NCI-H446 treated with DMSO at 0.1 percent for 48 hours (cell line): ENCODE data around the gene NIPAL3.

Experiments used
- DNase-seq: peaks from one replicate; lab custom pipeline; 2025; lab: John Stamatoyannopoulos, UW

Gene NIPAL3

DNA sequence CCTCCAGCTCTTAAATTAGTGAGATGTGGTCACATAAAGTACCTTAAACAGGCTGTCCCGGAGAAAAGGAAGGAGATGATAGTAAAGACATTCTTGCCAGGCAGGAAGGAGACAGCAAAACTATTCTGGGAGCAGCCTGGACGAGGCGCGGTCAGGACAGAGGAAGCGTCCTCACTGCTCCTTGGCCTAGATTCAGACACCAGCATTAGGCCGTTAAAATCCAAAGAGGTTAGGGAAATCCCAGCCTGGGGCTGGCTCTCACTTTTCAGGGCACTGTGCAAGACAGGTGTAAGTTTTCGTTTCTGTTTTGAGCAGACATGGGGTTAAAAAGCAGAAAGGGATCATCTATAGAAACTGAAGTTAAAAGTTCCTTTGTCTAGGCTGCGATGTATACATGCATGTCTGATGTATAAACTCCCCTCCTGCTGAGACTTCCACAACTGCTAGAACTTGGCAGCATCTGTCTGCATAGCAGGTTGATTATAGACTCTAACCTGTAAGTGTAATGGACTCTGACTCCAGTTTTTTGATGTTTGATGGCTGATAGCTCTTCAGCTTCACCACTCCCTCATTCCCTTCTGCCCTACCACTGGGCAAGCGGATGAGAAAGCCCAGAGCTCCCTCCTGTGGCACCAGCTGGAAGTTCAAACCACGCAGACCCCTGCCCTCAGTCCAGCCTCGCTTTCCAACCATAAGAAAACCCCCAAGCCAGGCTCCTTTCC lies 23.6 kb upstream of the NIPAL3 start:
- DNase-seq = no peak

DNA sequence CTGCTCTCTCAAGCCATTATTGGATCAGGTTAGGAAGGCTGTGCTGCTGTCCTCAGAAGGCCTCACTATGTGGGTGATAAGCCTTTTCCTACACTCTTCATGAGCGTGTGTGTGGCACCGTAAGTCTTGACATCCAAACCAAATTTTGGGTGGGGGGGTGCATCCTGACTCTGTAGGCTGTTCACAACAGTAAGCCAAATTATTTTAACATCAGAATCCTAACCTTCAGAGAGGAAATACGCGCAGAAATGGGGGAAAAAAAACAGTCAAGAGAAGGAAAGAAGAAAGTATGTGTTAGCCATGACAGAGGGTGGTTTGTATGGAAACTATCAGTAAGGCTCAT lies 23.0 kb upstream of the NIPAL3 start:
- DNase-seq = no peak

DNA sequence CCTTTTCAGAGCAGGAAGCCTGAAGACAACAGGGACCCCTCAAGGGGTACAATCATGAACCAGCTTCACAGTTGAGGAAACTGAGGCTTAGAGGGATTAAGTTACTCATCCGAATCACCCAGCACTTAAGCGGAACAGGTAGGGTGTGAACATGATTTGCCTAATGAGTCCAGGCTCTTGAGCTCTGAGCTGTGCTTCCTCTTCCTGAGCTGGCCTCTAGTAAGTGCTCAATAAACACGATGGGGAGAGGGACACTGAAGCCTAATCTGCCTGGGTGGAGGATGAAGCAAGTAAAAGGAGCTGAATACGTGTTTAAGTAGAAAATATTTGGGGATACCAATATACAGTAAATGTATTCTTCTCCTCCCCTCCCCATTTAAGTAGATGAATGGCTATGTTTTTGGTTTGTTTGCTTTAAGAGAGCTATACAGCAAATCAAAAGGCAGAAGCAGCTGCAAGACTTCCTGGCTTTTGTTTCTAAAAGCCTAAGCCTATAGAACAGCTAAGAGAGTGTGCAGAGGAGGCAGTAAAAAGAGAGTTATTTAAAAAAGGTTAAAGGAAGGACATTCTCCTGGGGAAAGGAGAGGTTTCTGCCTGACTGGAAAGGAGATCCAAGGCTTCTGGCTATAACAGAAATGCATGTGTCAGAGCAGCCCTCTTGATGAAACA lies 22.5 kb upstream of the NIPAL3 start:
- no peak for DNase-seq

DNA sequence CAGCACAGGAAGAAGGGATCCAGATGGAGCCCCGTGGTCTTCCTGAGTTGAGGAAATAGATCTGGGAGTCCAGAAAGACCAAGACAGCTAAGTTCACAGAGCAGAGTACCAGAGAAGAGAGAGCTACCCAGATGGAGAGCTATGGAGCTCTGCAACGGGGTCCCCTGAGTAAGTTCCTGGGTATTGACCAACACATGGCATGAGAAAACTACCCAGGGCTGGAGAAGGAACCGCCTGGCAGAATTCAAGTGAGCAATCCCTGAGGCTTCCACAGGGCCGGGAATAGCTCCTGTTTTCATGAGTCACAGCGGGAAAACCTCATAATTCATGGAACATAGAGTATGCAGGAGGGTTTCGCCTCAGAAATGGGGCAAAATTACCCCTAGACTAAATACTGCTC lies 21.7 kb upstream of the NIPAL3 start:
- no peak for DNase-seq

DNA sequence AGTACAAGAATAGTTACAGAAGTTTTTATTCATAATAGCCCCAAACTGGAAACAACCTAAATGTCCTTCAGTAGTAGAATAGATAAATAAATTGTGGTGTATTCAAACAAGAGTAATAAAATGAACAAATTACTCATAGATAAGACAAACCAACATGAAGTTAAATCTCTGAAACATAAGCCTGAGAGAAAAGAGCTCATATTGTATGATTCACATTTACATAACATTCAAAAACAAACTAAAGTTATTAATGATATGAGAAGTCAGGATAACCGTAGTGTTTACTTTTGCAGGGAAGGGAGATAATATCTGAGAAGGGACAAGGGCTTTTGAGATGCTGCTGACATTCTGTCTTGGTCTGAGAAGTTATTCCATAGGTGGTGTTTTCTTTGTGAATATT lies 15.5 kb upstream of the NIPAL3 start:
- DNase-seq = no peak

DNA sequence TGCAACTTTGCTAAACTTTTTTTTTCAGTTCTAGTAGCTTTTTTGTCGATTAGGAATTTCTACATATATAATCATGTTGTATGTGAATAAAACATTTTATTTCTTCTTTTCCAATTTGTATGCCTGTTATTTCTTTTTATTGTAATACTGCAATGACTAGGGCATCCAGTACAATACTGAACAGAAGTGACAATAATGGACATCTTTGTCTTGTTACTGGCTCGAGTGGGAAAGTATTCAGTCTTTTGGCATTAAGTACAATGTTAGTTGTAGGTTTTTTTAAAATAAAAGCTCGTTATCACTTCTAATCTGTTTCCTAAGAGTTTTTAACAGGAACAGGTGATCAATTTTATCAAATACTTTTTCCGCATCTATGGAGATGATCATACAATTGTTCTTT lies 11.8 kb upstream of the NIPAL3 start:
- no peak for DNase-seq

DNA sequence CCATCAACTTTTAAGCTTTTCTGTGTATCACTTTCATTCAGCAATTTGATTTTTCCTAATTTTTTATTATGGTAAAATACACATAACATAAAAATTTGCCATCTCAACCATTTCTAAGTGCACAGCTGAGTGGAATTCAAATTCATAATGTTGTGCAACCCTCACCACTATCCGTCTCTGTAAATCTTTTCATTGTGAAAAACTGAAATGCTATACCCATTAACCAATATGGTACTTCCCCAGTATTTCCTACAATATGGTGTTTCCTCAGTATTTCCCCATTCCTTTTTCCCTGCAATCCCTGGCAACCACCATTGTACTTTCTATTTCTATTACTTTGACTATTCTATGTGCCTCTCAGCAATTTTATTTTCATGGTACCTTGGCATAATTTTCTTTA lies 8.8 kb upstream of the NIPAL3 start:
- no peak for DNase-seq

DNA sequence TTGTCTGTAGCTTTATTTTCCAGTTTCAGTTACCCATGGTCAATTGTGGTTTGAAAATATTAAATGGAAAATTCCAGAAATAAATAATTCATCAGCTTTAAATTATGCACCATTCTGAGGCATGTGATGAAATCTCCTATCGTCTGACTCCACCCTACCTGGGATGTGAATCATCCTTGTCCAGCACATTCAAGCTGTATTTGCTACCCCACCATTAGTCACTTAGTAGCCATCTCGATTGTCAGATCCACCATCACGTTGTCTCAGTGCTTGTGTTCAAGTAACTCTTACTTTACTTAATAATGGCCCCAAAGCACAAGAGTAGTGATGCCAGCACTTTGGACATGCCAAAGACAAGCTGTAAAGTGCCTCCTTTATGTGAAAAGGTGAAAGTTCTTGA lies 6.1 kb upstream of the NIPAL3 start:
- no peak for DNase-seq

DNA sequence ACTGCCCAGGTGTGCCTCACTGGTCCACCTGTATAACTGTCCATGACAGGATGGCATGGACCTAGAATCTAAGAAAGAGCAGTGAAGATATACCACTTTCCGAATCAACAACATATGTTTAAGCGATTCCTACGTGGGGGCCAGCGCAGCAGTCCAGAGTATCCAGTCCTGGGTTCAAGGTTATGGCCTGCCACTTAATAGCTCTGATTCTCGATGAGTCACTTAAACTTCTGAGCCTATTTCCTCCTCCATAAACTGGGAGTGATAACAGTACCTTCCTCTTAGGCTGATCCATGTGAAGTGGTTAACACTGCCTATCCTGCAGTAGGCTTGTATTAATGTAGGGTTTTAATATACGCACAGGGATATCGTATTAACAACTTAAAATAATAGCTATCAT lies 4.9 kb upstream of the NIPAL3 start:
- no peak for DNase-seq

DNA sequence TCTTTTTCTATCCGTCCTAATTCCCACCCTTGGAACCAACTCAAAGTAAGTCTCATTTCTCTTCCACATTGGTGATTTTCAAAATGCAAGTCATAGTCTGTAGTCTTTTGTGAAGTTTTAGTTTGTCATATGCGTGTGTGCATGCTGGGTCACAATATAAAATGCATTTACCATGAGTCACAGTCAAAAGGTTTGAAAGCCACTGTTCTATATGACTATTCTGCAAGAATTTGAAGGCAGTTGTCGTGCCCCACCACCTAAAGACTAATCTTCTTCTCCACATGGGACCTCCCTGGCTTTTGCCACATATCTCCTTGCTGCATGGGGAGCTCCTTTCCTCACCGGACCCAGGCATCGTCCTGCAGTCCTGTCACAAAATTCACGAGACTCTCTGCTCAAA lies 3.6 kb upstream of the NIPAL3 start:
- DNase-seq = no peak

DNA sequence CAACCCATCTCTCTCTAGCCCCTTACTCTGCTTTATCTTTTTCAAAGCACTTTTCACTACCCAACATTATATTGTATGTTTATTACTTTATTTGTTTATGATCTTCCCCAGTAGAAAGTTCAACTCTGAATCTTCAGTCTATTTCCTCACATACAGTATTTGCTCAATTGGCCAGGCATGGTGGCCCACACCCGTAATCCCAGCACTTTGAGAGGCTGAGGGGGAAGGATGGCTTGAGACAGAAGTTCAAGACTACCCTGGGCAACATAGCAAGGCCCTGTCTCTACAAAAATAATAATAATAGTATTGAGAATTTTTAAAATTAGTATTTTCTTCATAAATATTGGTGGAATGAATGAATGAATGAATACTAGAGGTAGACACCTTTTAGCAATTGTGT lies 3.2 kb upstream of the NIPAL3 start:
- DNase-seq = no peak

DNA sequence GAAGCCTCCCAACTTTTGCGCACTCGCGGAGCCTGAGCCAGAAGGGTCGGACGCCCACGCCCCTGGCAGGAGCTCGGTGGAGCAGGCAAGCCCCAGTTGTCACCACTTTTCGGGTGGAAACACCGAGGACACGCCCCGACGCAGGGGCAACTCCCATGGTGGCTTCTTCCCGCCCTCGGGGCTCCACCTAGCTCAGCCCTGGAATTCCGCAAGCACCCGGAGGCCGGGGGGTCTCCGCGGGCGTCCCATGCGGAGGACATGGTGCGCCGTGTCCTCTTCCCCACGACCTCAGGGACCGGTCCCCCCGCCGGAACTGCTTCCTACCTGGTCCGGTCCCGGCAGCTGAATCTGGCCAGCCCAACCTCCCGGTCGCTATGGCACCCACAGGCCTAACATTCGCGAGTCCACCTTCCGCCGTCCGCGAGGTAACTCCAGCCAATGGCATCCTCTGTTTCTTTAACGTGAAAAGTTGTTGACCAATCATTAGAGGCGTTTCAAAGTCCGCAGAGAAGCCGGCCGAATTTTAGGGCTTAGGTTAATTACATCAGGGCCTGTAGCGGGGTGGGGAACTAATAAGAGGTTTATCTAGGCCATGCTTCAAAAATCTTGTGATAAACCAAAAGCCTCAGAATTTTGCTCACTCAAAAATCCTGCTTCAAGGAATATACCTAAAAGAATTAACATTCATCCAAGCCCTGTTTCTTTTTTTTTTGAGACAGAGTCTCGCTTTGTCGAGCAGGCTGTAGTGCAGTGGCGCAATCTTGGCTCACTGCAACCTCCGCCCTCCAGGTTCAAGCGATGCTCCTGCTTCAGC lies 2.0 kb upstream of the NIPAL3 start, which contains the start of gene STPG1:
Gene STPG1 (minus strand): TSS at position 433 of the 814 bp plus-strand sequence. CDS start 12,394 bp downstream, outside the sequence.
- no peak for DNase-seq

DNA sequence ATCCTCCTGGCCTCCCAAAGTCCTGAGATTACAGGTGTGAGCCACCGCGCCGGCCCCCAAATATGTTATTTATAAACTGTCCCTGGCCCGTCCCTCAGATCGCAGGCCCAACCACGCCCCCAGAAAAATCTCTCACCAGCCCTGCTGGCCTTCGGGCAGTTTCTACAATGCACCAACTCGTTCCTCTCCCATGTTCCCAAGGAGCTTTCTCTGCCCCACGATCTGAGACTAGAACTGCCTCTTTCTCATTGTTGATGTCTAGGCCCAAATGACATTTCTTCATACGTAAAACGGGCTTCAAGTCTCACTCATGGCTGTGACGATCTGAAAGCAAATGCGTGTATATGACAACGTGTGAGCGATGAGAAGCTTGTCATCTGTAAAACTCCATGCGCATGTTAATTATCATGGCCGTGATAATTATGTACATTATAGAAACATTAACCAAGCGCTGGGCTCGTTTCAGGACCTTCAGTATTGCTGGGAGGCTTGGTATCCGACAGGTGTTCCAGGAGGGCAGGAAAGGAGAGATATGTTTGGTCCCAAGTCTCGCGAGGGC lies 748 bp upstream of the NIPAL3 start:
- no peak for DNase-seq

DNA sequence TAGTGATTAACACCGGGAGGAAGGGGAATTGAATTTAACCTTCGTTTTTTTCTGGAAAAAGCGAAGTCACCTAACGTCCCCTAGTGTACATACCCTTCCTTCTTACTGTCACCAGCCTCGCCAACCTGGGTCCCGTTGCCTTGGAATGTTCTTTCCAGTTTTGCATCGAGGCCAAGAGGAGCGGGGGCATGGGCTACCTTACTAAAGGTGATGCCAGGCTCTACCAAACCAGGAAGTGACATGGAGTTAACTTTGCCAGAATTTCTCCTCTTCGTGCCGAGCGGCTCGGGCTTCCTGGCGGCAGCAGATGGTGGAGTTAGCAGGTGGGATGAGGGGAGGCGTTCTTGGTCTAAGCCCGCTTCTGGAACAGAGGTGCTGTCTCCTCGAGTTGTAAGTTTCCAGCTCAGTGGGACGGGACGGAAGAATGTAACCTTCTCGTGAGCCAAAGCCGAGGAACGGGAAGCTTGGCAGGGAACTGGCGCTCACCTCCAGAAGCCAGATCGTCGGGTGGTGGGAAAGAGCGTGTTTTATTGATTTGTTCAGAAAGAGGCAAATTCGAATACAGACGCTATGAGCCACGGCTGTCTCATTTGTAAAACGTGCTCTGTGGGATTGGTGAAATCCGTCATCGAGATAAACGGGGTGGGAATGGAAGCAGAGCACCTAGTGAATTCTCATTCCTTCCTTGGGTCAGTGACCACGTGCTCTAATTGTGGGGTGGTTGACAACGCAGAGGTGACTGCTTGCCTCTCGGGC lies 486 bp downstream of the NIPAL3 start:
- no peak for DNase-seq

DNA sequence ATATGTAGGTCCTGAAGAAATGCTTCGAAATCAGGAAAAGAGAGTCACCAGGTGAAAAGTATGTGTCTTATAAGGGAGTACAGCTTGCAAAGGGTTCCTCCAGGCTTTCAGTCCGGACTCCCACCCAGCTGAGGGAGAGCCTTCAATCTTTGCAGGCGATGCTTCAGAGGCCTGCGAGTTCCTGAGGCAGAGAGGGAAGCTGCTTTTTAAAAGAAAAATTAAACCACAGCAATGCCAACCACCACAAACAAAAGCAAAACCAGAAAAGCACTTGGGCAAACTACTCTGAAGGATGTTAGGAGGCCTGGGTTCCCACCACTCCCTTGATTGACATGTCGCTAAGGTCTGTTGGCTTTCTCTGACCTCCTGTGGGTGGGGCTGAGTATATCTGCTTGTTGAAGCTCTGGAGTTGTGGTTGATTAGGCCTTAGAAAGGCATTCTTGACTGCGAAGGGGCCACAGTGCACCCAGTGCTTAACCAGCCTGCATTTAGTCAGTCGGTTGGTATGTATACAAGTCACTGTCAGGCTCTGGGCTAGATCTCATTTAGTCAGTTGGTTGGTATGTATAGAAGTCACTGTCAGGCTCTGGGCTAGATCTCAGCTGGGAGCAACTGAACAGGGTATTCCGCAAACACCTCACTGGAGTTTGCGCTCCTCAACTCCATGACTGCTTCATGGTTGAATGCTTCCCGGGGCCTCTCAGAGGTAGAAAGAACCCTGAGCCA lies 1.2 kb downstream of the NIPAL3 start:
- DNase-seq = no peak

DNA sequence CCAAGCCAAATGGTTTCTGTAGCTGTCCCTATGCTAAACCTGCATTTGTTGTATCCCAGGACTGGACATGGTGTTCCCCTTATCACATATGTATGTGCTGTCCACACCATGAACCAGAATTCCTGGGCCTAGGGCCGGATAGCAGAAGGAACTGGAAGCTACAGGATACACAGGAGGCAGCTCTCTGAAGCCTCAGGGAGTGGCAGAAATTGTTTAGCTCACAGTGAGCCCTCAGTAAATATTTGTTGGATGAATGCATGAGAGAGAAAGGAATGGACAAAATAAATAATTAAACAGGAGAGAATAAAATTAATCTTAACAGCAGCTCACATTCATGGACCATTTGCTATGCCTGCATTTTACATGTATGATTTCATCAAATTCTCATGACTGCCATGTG lies 2.1 kb downstream of the NIPAL3 start:
- no peak for DNase-seq

DNA sequence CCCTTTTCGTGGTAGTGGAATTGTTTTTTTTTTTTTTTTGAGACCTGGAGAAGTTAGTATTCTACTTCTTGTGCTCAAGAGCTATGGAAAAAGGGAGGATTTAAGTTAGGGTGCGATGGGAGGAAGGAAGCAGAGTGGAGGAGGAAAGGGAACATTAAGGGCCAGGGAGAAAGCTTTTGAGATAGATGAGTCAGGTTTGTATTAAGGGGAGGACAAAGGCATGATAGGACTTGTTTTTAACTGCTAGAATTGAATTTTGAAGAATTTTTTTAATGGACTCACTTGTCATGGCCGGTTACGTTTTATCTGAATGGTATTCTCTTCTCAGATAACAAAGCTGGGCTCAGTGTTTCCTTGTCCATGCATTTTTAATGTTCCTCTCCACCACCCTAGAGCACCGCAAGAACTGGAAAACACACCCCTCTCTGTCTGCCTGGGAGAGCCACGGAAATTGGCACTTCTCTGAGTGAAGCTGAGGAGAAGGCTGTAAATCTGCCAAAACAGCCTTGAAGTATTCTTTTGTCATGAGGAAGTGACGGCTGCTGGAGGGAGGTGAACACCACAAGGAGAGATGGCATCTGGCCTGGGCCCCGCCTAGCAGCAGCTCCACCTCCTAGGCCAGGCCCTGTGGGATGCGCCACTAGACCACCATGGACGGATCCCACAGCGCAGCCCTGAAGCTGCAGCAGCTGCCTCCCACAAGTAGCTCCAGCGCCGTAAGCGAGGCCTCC lies 3.5 kb downstream of the NIPAL3 start:
- DNase-seq = peak; percentile 22

DNA sequence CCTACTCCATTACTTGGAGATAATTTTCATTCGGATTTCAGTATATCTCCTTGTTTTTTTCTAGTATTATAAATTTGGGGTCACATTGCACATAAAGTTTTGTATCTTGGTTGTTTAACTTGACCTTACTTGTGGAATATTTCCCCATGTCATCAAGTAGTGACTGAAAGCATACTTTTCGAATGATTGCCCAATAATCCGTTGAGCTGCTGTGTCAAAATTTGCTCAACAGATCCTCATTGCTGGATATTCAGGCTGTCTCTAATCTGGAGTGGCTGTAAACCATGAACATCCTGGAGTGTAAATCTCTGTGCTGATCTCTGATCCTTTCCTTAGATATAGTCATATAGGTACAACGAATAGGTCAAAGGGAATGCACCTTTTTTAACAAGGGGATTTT lies 4.9 kb downstream of the NIPAL3 start:
- no peak for DNase-seq

DNA sequence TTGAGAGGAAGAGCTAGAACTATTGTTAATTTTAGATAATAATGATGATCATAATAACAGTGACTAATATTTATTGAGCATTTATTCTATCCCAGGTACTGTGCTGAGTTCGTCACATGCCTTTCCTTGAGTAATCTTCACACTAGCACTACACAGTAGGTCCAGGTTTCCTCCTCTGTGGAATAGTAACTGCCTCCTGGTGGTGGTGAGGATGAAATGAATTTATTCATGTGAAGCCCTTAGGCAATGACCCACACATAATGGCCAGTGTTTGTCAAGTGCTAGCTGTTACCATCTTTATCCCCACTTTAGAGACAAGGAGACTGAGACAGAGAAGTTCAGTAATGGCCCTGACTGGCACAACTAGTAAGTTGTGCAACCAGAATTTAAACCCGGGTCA lies 5.9 kb downstream of the NIPAL3 start:
- DNase-seq = no peak

DNA sequence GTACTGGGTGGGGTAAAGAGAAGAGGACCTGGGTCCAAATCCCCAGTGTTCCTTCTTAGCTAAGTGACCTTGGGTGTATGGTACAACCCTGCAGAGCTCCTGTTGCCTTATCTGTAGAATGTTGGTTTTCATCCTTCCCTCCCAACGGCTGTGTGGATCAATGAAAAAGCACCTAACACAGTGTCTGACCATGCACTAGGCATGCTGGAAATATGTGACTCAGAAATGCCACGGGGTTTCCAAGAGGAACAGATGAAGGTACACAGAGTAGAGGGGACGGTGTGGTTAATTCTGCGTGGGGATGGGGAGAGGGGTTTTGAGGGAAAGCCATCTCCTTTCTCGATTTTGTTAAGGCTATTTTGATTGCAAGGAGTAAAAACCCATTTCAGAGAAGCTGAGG lies 8.6 kb downstream of the NIPAL3 start:
- no peak for DNase-seq

DNA sequence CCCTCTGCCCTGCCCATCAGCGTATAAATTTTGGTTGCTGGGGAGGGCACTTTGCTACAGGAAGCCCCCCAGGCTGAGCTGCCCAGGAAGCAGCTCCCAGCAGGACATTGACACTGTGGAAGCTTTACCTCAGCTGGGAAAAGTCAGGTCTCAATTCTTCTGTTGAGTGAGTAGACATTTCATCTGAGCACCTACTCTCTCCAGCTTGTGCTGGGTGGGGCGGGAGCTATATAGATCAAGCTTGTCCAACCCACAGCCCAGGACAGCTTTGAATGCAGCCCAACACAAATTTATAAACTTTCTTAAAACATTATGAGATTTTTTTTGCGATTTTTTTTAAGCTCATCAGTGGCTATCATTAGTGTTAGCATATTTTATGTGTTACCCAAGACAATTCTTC lies 9.4 kb downstream of the NIPAL3 start:
- DNase-seq = no peak
